AG04449 (cell line): Measurements from ENCODE around the gene THYN1.

Experiments
- CTCF ChIA-PET: fragments of 350-600 bp; formaldehyde crosslinking; extraction: SDS; loops from one replicate; lab custom pipeline; 2021; ENCODE audit warnings: antibody characterized with exemption; lab: Yijun Ruan, JAX
- POLR2A ChIA-PET: fragments of 400-600, 350-600 bp; formaldehyde crosslinking; extraction: SDS; loops from one replicate; lab custom pipeline; 2020; ENCODE audit warnings: antibody characterized with exemption, inconsistent platforms; lab: Yijun Ruan, JAX
- DNase-seq: peaks from one replicate; pipeline ENCODE4 v3.0.0-alpha.2; 2010; ENCODE audit warnings: low read depth, low spot score
- H3K4me3 ChIP-seq: 2 replicates; pipeline ENCODE4 v1.5.1; 2011; ENCODE audit warnings: low read depth, mild to moderate bottlenecking, control low read depth, low read length
- TF ChIP-seq, protein P1 (sequence below): IDR thresholded peaks from one replicate; pipeline ENCODE4 v1.5.1; 2011; ENCODE audit warnings: mild to moderate bottlenecking, moderate library complexity, low read length, control low read depth, inconsistent platforms; ENCODE audit not compliant: insufficient read depth; ENCODE audit errors: missing control alignments

The THYN1 gene

GRCh38 chr11:134270250-134270714 lies 17.1 kb upstream of the THYN1 start:
- no peak overlapping the region for H3K4me3 ChIP-seq
- ChIA-PET POLR2A (no interaction called here), CTCF (interaction anchor here (1.0 kb wide), 1 partner anchor 9 kb away, joined by 3 read pairs; no protein-coding TSS in a partner anchor)

GRCh38 chr11:134267966-134268365 lies 14.8 kb upstream of the THYN1 start:
- ChIA-PET CTCF (interaction anchor here (1.5 kb wide), 1 partner anchor 10 kb away, joined by 5 read pairs; no protein-coding TSS in a partner anchor), POLR2A (no interaction called here)
- H3K4me3 ChIP-seq, result no peak overlapping the region
- DNase-seq, result no peak
- TF ChIP-seq, protein P1, sequence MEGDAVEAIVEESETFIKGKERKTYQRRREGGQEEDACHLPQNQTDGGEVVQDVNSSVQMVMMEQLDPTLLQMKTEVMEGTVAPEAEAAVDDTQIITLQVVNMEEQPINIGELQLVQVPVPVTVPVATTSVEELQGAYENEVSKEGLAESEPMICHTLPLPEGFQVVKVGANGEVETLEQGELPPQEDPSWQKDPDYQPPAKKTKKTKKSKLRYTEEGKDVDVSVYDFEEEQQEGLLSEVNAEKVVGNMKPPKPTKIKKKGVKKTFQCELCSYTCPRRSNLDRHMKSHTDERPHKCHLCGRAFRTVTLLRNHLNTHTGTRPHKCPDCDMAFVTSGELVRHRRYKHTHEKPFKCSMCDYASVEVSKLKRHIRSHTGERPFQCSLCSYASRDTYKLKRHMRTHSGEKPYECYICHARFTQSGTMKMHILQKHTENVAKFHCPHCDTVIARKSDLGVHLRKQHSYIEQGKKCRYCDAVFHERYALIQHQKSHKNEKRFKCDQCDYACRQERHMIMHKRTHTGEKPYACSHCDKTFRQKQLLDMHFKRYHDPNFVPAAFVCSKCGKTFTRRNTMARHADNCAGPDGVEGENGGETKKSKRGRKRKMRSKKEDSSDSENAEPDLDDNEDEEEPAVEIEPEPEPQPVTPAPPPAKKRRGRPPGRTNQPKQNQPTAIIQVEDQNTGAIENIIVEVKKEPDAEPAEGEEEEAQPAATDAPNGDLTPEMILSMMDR, result no peak

More at GRCh38 chr11:134270250-134270714, 17.1 kb upstream of the THYN1 start:
- TF ChIP-seq, protein P1, result no peak
- no peak for DNase-seq

- POLR2A ChIA-PET, result no interaction called here
- H3K4me3 ChIP-seq, result no peak overlapping the region
- CTCF ChIA-PET, result no interaction called here
- TF ChIP-seq, protein P1, result no peak
- DNase-seq, result no peak
Measured at GRCh38 chr11:134267461-134267860, 14.3 kb upstream of the THYN1 start.

DNA sequence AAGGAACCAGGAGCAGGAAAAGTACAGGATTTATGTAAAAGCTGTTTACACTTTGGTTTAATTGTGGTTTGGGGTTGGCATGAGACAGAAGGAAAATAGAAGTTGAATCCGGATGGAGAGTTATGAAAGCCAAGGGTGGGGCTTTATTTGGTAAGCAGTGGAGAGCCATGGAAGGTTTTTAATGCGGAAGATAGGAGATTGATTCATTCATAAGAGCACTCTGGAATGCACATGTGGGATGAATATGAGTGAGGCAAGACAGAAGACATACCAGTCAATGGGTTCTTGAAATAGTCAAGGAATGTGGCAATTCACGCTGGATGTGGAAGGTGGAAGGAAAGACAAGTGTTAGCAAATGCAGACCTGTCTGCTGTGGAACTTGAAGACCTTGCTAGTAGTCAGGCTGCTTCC lies 13.7 kb upstream of the THYN1 start:
- no peak overlapping the region for H3K4me3 ChIP-seq
- ChIA-PET POLR2A (no interaction called here), CTCF (interaction anchor here (0.8 to 2.6 kb wide), 2 partner anchors 13 to 216 kb away, joined by 3 to 15 read pairs; partner anchors contain the start of genes ACAD8 and THYN1)
- DNase-seq, result peak; percentile 78
- TF ChIP-seq, protein P1, result no peak

GRCh38 chr11:134266440-134266839 lies 13.3 kb upstream of the THYN1 start:
- ChIA-PET CTCF (interaction anchor here (0.8 to 2.6 kb wide), 2 partner anchors 12 to 215 kb away, joined by 3 to 15 read pairs; partner anchors contain the start of genes ACAD8 and THYN1), POLR2A (no interaction called here)
- no peak for DNase-seq
- TF ChIP-seq, protein P1, result no peak
- H3K4me3 ChIP-seq, result no peak overlapping the region

- TF ChIP-seq, protein P1, result no peak
- H3K4me3 ChIP-seq, result no peak overlapping the region
- ChIA-PET POLR2A (no interaction called here), CTCF (interaction anchor here (1.0 to 2.6 kb wide), 4 partner anchors 11 to 40 kb away, joined by 3 to 15 read pairs (median 4); partner anchors contain the start of genes ACAD8, THYN1 and VPS26B)
- no peak for DNase-seq
Measured at GRCh38 chr11:134264966-134265764, 12.0 kb upstream of the THYN1 start.
